Neutrophil (primary cell): ENCODE measurements around the gene GLIPR1L1.

Experiments
- H3K27ac ChIP-seq: fragments of 200-600 bp; sonication (generic); 2 replicates; pipeline ENCODE4 v1.5.1; 2016; ENCODE audit warnings: mild to moderate bottlenecking, moderate library complexity
- H3K27me3 ChIP-seq: fragments of 200-600 bp; sonication (generic); 2 replicates; pipeline ENCODE4 v1.6.0; 2016; ENCODE audit warnings: mild to moderate bottlenecking
- H3K36me3 ChIP-seq: fragments of 200-600 bp; sonication (generic); 2 replicates; pipeline ENCODE4 v1.5.1; 2017
- H3K4me1 ChIP-seq, 2 experiments: fragments of 200-600 bp in 1 of 2; sonication (generic) in 1 of 2; 1 replicate in 1 of 2; 2 replicates in 1 of 2; pipeline versions ENCODE4 v1.5.1 to v1.6.1; 2013 to 2016; ENCODE audit warnings: low read depth in 1 of 2, low read length in 1 of 2, mild to moderate bottlenecking in 1 of 2, moderate library complexity in 1 of 2; ENCODE audit not compliant: control insufficient read depth in 1 of 2, insufficient read depth in 1 of 2
- H3K4me3 ChIP-seq, 2 experiments: fragments of 200-600 bp in 1 of 2; sonication (generic) in 1 of 2; 1 replicate in 1 of 2; 2 replicates in 1 of 2; pipeline ENCODE4 v1.5.1; 2013 to 2016; ENCODE audit warnings: low read depth in 1 of 2, low read length in 1 of 2, mild to moderate bottlenecking in 1 of 2, moderate library complexity in 1 of 2
- H3K9me3 ChIP-seq: fragments of 200-600 bp; sonication (generic); 2 replicates; pipeline ENCODE4 v1.5.1; 2016
- CTCF ChIP-seq: fragments of 200-600 bp; sonication (generic); IDR thresholded peaks from 2 replicates; pipeline ENCODE4 v1.5.1; 2016; ENCODE audit warnings: antibody characterized with exemption

The GLIPR1L1 gene

GRCh38 chr12:75390899-75391538 is 56.5 kb downstream of the GLIPR1L1 start, which contains the start of gene GLIPR1L2:
Gene GLIPR1L2 (plus strand): TSS chr12:75391089. CDS start chr12:75391117, 28 bp downstream.
- H3K9me3 ChIP-seq = no peaks in the 10 kb centered on the region
- peak within 1 kb of the TSS; percentile 67 to 69 for H3K4me3 ChIP-seq
- peaks cover 8 to 12% of the 10 kb centered on the region in 2 experiments for H3K4me1 ChIP-seq
- H3K27ac ChIP-seq = peak within 1 kb of the TSS; percentile 76
- H3K36me3 ChIP-seq = no peaks in the 10 kb centered on the region
- peak; percentile 95 for TF ChIP-seq CTCF
- no peaks in the 10 kb centered on the region for H3K27me3 ChIP-seq

GRCh38 chr12:75404231-75404630 is 69.8 kb downstream of the GLIPR1L1 start:
- no peak overlapping the region for H3K4me3 ChIP-seq
- no peaks in the 10 kb centered on the region for H3K4me1 ChIP-seq
- no peaks in the 10 kb centered on the region for H3K27me3 ChIP-seq
- H3K27ac ChIP-seq = no peak overlapping the region
- no peaks in the 10 kb centered on the region for H3K9me3 ChIP-seq
- no peak for TF ChIP-seq CTCF
- no peaks in the 10 kb centered on the region for H3K36me3 ChIP-seq

- H3K27ac ChIP-seq = no peak overlapping the region
- no peak overlapping the region for H3K4me3 ChIP-seq
- no peaks in the 10 kb centered on the region for H3K9me3 ChIP-seq
- TF ChIP-seq CTCF = no peak
- H3K4me1 ChIP-seq = no peaks in the 10 kb centered on the region
- no peaks in the 10 kb centered on the region for H3K36me3 ChIP-seq
- H3K27me3 ChIP-seq = no peaks in the 10 kb centered on the region
Measured at GRCh38 chr12:75407683-75408082, 73.2 kb downstream of the GLIPR1L1 start.

- Histone ChIP-seq H3K36me3 (no peaks in the 10 kb centered on the region), H3K4me1 (no peaks in the 10 kb centered on the region), H3K27ac (no peak overlapping the region), H3K27me3 (no peaks in the 10 kb centered on the region), H3K4me3 (no peak overlapping the region), H3K9me3 (no peaks in the 10 kb centered on the region)
- no peak for TF ChIP-seq CTCF
Measured at GRCh38 chr12:75409830-75410229, 75.4 kb downstream of the GLIPR1L1 start.

GRCh38 chr12:75414671-75415070 is 80.2 kb downstream of the GLIPR1L1 start:
- Histone ChIP-seq H3K4me1 (no peaks in the 10 kb centered on the region), H3K4me3 (no peak overlapping the region), H3K36me3 (no peaks in the 10 kb centered on the region), H3K27me3 (no peaks in the 10 kb centered on the region), H3K9me3 (no peaks in the 10 kb centered on the region), H3K27ac (no peak overlapping the region)
- no peak for TF ChIP-seq CTCF
